Gastroesophageal sphincter (tissue), 4 donors: ENCODE results near the gene MIPOL1. TPM values are rescaled to one million over a fixed set of nuclear protein-coding genes. Genes with fewer than 3 reads are reported as not detected.

Experiments
- ATAC-seq: fragments of 150-250 bp; one replicate; pipeline ENCODE4 v1.9.1; 2016; ENCODE audit warnings: mild to moderate bottlenecking, moderate library complexity
- H3K27ac ChIP-seq, 4 donors: fragments of 200-600 bp; sonication (generic) in 3 of 4; 1 replicate in 3 of 4; 2 replicates in 1 of 4; pipeline ENCODE4 v1.5.1; 2016 to 2019
- H3K27me3 ChIP-seq: fragments of 200-600 bp; sonication (generic); one replicate; pipeline ENCODE4 v1.5.1; 2019
- H3K36me3 ChIP-seq, 2 donors: fragments of 200-600 bp; sonication (generic); one replicate each; pipeline ENCODE4 v1.5.1; 2019; ENCODE audit warnings: control low read depth in 1 of 2
- H3K4me1 ChIP-seq, 3 donors: fragments of 200-600 bp; sonication (generic); 1 replicate in 2 of 3; 2 replicates in 1 of 3; pipeline ENCODE4 v1.5.1; 2016 to 2019; ENCODE audit warnings: control low read depth in 2 of 3
- H3K4me3 ChIP-seq, 2 donors: fragments of 200-600 bp; sonication (generic); one replicate each; pipeline ENCODE4 v1.5.1; 2019; ENCODE audit warnings: mild to moderate bottlenecking in 1 of 2, moderate library complexity in 1 of 2
- H3K9me3 ChIP-seq, 3 donors: fragments of 200-600 bp; sonication (generic); one replicate each; pipeline ENCODE4 v1.5.1; 2017 to 2019; ENCODE audit warnings: control low read depth in 2 of 3
- EP300 ChIP-seq: sonication (generic); formaldehyde crosslinking; IDR thresholded peaks from one replicate; pipeline ENCODE4 v1.6.1; 2017; ENCODE audit warnings: antibody characterized with exemption, mild to moderate bottlenecking
- POLR2A ChIP-seq, 2 donors: fragments of 450-650 bp; IDR thresholded peaks; one replicate each; pipeline ENCODE4 v1.6.1; 2017; ENCODE audit warnings: antibody characterized with exemption in 2 of 2, mild to moderate bottlenecking in 2 of 2, moderate library complexity in 1 of 2
- POLR2AphosphoS5 ChIP-seq: sonication (generic); formaldehyde crosslinking; IDR thresholded peaks from one replicate; pipeline ENCODE4 v1.6.1; 2017; ENCODE audit warnings: antibody characterized with exemption
- WGBS, 2 donors: methylation state at CpG; one replicate each; pipeline ENCODE4 v1.1.5; 2018; ENCODE audit warnings: low coverage in 1 of 2; 5-methylcytosine and 5-hydroxymethylcytosine counted together
- total RNA-seq, 4 donors: library from RNA; depleted of rRNA; stranded (reverse); fragments of >200 nt; gene quantifications; one replicate each; pipeline ENCODE4 v1.1.0, GENCODE V29; 2016
- TF ChIP-seq, protein P1 (sequence below), 4 experiments: fragments of 200-600 bp in 2 of 4; fragments of 450-650 bp in 2 of 4; sonication (generic) in 1 of 4; IDR thresholded peaks; one replicate each; pipeline ENCODE4 v1.5.1; 2017 to 2019; ENCODE audit warnings: antibody characterized with exemption in 4 of 4, mild to moderate bottlenecking in 2 of 4, moderate library complexity in 2 of 4

MIPOL1 gene
- total RNA-seq, 4 donors from 2014 or later: 10.6 to 32.8 (median 19.4) TPM

GRCh38 chr14:37437490-37437889, 239.8 kb downstream of the MIPOL1 start:
- no peaks in the 10 kb centered on the region for H3K36me3 ChIP-seq
- no peaks in the 10 kb centered on the region for H3K27me3 ChIP-seq
- H3K9me3 ChIP-seq: no peaks in the 10 kb centered on the region
- no peak for TF ChIP-seq POLR2AphosphoS5
- TF ChIP-seq, protein P1, sequence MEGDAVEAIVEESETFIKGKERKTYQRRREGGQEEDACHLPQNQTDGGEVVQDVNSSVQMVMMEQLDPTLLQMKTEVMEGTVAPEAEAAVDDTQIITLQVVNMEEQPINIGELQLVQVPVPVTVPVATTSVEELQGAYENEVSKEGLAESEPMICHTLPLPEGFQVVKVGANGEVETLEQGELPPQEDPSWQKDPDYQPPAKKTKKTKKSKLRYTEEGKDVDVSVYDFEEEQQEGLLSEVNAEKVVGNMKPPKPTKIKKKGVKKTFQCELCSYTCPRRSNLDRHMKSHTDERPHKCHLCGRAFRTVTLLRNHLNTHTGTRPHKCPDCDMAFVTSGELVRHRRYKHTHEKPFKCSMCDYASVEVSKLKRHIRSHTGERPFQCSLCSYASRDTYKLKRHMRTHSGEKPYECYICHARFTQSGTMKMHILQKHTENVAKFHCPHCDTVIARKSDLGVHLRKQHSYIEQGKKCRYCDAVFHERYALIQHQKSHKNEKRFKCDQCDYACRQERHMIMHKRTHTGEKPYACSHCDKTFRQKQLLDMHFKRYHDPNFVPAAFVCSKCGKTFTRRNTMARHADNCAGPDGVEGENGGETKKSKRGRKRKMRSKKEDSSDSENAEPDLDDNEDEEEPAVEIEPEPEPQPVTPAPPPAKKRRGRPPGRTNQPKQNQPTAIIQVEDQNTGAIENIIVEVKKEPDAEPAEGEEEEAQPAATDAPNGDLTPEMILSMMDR (IDR thresholded peaks at IDR 0.05): no peak
- TF ChIP-seq EP300: no peak
- TF ChIP-seq POLR2A (IDR thresholded peaks at IDR 0.05): no peak
- no peaks in the 10 kb centered on the region for H3K4me1 ChIP-seq
- no peak for ATAC-seq
- no peak overlapping the region for H3K4me3 ChIP-seq
- no peak overlapping the region for H3K27ac ChIP-seq
- WGBS, 2 donors: 53 to 61% methylated on average over 2 of the region's 2 CpGs

- no peaks in the 10 kb centered on the region for H3K9me3 ChIP-seq
- 74 to 93% methylated on average over 2 of the region's 2 CpGs for WGBS, 2 donors
Observed at GRCh38 chr14:37438444-37438843, 240.7 kb downstream of the MIPOL1 start.

GRCh38 chr14:37443461-37443860, 245.7 kb downstream of the MIPOL1 start:
- no peak for ATAC-seq
- H3K4me1 ChIP-seq: no peaks in the 10 kb centered on the region
- H3K9me3 ChIP-seq: no peaks in the 10 kb centered on the region
- H3K27me3 ChIP-seq: no peaks in the 10 kb centered on the region
- TF ChIP-seq POLR2A (IDR thresholded peaks at IDR 0.05): no peak
- TF ChIP-seq EP300: no peak
- TF ChIP-seq POLR2AphosphoS5: no peak
- TF ChIP-seq, protein P1 (IDR thresholded peaks at IDR 0.05): no peak
- H3K4me3 ChIP-seq: no peak overlapping the region
- no peaks in the 10 kb centered on the region for H3K36me3 ChIP-seq
- WGBS, 2 donors: 91 to 100% methylated on average over 1 of the region's 1 CpG
- no peak overlapping the region for H3K27ac ChIP-seq

More at GRCh38 chr14:37438444-37438843, 240.7 kb downstream of the MIPOL1 start:
- H3K27me3 ChIP-seq: no peaks in the 10 kb centered on the region
- H3K36me3 ChIP-seq: no peaks in the 10 kb centered on the region
- no peak overlapping the region for H3K27ac ChIP-seq
- H3K4me1 ChIP-seq: no peaks in the 10 kb centered on the region
- no peak overlapping the region for H3K4me3 ChIP-seq
- TF ChIP-seq, protein P1 (IDR thresholded peaks at IDR 0.05): no peak
- TF ChIP-seq EP300 (no peak), POLR2AphosphoS5 (no peak), POLR2A (IDR thresholded peaks at IDR 0.05) (no peak)
- no peak for ATAC-seq

DNA sequence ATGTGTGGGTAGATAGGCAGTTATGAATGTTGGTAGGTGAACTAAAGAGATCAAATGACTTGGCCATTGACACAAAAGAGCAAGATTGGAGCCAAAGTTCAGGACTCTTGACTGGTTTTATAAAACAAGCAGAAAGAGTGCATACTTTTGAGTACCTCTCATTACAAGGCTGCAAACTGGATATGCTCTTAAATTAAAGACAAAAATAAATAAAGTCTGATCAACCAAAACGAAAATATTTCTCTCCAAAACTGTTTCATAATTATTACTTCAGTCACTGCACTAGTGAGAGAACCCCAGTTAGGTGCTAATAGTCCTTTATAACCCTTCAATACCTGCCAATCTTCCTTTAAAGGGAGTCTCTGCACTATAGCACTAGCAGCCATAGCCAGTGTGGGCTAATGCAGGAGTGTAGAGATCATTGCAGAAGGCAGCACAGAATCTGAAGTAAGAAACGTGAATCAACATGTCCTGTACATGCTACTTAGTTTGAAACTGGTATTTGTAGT, 250.2 kb downstream of the MIPOL1 start:
- Histone ChIP-seq H3K4me3 (no peak overlapping the region), H3K4me1 (no peaks in the 10 kb centered on the region), H3K36me3 (no peaks in the 10 kb centered on the region), H3K9me3 (no peaks in the 10 kb centered on the region), H3K27ac (no peak overlapping the region), H3K27me3 (no peaks in the 10 kb centered on the region)
- 61 to 76% methylated on average over 2 of the region's 2 CpGs for WGBS, 2 donors
- TF ChIP-seq POLR2A (IDR thresholded peaks at IDR 0.05) (no peak), POLR2AphosphoS5 (no peak), EP300 (no peak)
- TF ChIP-seq, protein P1 (IDR thresholded peaks at IDR 0.05): no peak
- no peak for ATAC-seq

DNA sequence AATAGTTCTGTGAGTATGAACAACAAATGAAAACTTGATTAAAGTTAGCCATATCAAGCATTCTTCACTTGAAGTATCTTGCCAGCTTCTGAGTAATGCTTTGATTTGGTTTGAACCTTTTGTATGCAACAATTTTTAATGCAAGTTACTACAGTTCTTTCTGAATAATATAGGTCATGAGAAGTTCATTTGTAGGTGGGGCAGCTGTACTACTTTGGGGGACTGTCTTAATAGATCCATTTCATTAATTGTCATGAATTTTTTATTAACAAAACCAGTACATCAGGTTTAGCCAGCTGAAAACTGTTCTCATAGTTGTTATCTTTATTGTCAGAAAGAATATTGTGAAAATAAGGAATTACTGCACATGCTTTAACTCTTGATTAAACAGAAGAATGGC, 254.6 kb downstream of the MIPOL1 start:
- Histone ChIP-seq H3K4me1 (no peaks in the 10 kb centered on the region), H3K27ac (no peak overlapping the region), H3K36me3 (no peaks in the 10 kb centered on the region), H3K27me3 (no peaks in the 10 kb centered on the region), H3K9me3 (no peaks in the 10 kb centered on the region), H3K4me3 (no peak overlapping the region)
- no peak for ATAC-seq
- TF ChIP-seq POLR2A (IDR thresholded peaks at IDR 0.05) (no peak), POLR2AphosphoS5 (no peak), EP300 (no peak)
- TF ChIP-seq, protein P1 (IDR thresholded peaks at IDR 0.05): no peak
